Activated naive CD8-positive, alpha-beta T cell (primary cell): ENCODE results near the gene INAFM2.
A peak's percentile ranks its signal among the peaks of the same experiment; 100 is the strongest.

Experiments
- H3K27ac Mint-ChIP-seq: one replicate; pipeline ENCODE4 v1.8.0; 2021; ENCODE audit warnings: mixed read lengths
- H3K27me3 Mint-ChIP-seq: one replicate; pipeline ENCODE4 v1.8.0; 2021; ENCODE audit warnings: mixed read lengths
- H3K36me3 Mint-ChIP-seq: one replicate; pipeline ENCODE4 v1.8.0; 2021; ENCODE audit warnings: mixed read lengths
- H3K4me1 Mint-ChIP-seq: one replicate; pipeline ENCODE4 v1.8.0; 2021; ENCODE audit warnings: low read depth, mixed read lengths
- H3K4me3 Mint-ChIP-seq: one replicate; pipeline ENCODE4 v1.8.0; 2021; ENCODE audit warnings: mild to moderate bottlenecking, mixed read lengths
- H3K9me3 Mint-ChIP-seq: one replicate; pipeline ENCODE4 v1.8.0; 2021; ENCODE audit warnings: low read depth, mixed read lengths

The INAFM2 gene

GRCh38 chr15:40309344-40309862 lies 14.1 kb upstream of the INAFM2 start:
- no peaks in the 10 kb centered on the region for H3K9me3 Mint-ChIP-seq
- H3K4me3 Mint-ChIP-seq, result peak overlapping the region; percentile 95
- no peaks in the 10 kb centered on the region for H3K27me3 Mint-ChIP-seq
- H3K4me1 Mint-ChIP-seq, result peaks cover 53% of the 10 kb centered on the region
- no peaks in the 10 kb centered on the region for H3K36me3 Mint-ChIP-seq
- H3K27ac Mint-ChIP-seq, result peak overlapping the region; percentile 95

GRCh38 chr15:40310001-40310959 lies 13.2 kb upstream of the INAFM2 start:
- H3K4me3 Mint-ChIP-seq, result peak overlapping the region; percentile 95

GRCh38 chr15:40310993-40311392 lies 12.5 kb upstream of the INAFM2 start:
- peak overlapping the region; percentile 58 for H3K4me3 Mint-ChIP-seq
- no peaks in the 10 kb centered on the region for H3K27me3 Mint-ChIP-seq
- H3K36me3 Mint-ChIP-seq, result no peaks in the 10 kb centered on the region
- H3K27ac Mint-ChIP-seq, result no peak overlapping the region
- H3K9me3 Mint-ChIP-seq, result no peaks in the 10 kb centered on the region
- H3K4me1 Mint-ChIP-seq, result peaks cover 46% of the 10 kb centered on the region

More at GRCh38 chr15:40310001-40310959, 13.2 kb upstream of the INAFM2 start:
- peak overlapping the region; percentile 83 for H3K27ac Mint-ChIP-seq
- H3K36me3 Mint-ChIP-seq, result no peaks in the 10 kb centered on the region
- no peaks in the 10 kb centered on the region for H3K9me3 Mint-ChIP-seq
- no peaks in the 10 kb centered on the region for H3K27me3 Mint-ChIP-seq
- H3K4me1 Mint-ChIP-seq, result peaks cover 48% of the 10 kb centered on the region

- H3K9me3 Mint-ChIP-seq, result no peaks in the 10 kb centered on the region
- H3K27me3 Mint-ChIP-seq, result no peaks in the 10 kb centered on the region
- peaks cover 36% of the 10 kb centered on the region for H3K4me1 Mint-ChIP-seq
- H3K36me3 Mint-ChIP-seq, result no peaks in the 10 kb centered on the region
- no peak overlapping the region for H3K4me3 Mint-ChIP-seq
- H3K27ac Mint-ChIP-seq, result no peak overlapping the region
Measured at GRCh38 chr15:40312370-40313158, 10.9 kb upstream of the INAFM2 start.

- Mint-ChIP-seq H3K4me3 (no peak overlapping the region), H3K27me3 (no peaks in the 10 kb centered on the region), H3K4me1 (peaks cover 34% of the 10 kb centered on the region), H3K9me3 (no peaks in the 10 kb centered on the region), H3K36me3 (no peaks in the 10 kb centered on the region), H3K27ac (no peak overlapping the region)
Measured at GRCh38 chr15:40313531-40314398, 9.7 kb upstream of the INAFM2 start.

- no peaks in the 10 kb centered on the region for H3K9me3 Mint-ChIP-seq
- peaks cover 24% of the 10 kb centered on the region for H3K4me1 Mint-ChIP-seq
- H3K4me3 Mint-ChIP-seq, result no peak overlapping the region
- H3K27me3 Mint-ChIP-seq, result no peaks in the 10 kb centered on the region
- no peak overlapping the region for H3K27ac Mint-ChIP-seq
- no peaks in the 10 kb centered on the region for H3K36me3 Mint-ChIP-seq
Measured at GRCh38 chr15:40314723-40315276, 8.7 kb upstream of the INAFM2 start.

GRCh38 chr15:40316931-40317330 lies 6.6 kb upstream of the INAFM2 start:
- no peaks in the 10 kb centered on the region for H3K9me3 Mint-ChIP-seq
- no peaks in the 10 kb centered on the region for H3K27me3 Mint-ChIP-seq
- H3K4me3 Mint-ChIP-seq, result no peak overlapping the region
- peaks cover 24% of the 10 kb centered on the region for H3K4me1 Mint-ChIP-seq
- H3K36me3 Mint-ChIP-seq, result no peaks in the 10 kb centered on the region
- no peak overlapping the region for H3K27ac Mint-ChIP-seq

- no peak overlapping the region for H3K27ac Mint-ChIP-seq
- H3K4me3 Mint-ChIP-seq, result no peak overlapping the region
- no peaks in the 10 kb centered on the region for H3K27me3 Mint-ChIP-seq
- H3K36me3 Mint-ChIP-seq, result no peaks in the 10 kb centered on the region
- H3K4me1 Mint-ChIP-seq, result peaks cover 27% of the 10 kb centered on the region
- no peaks in the 10 kb centered on the region for H3K9me3 Mint-ChIP-seq
Measured at GRCh38 chr15:40317580-40317979, 5.9 kb upstream of the INAFM2 start.

GRCh38 chr15:40320409-40320808 lies 3.1 kb upstream of the INAFM2 start:
- Mint-ChIP-seq H3K4me3 (no peak overlapping the region), H3K36me3 (no peaks in the 10 kb centered on the region), H3K27me3 (no peaks in the 10 kb centered on the region), H3K4me1 (peaks cover 22% of the 10 kb centered on the region), H3K27ac (no peak overlapping the region), H3K9me3 (no peaks in the 10 kb centered on the region)

- no peaks in the 10 kb centered on the region for H3K27me3 Mint-ChIP-seq
- no peak overlapping the region for H3K27ac Mint-ChIP-seq
- peak overlapping the region; percentile 17 for H3K4me3 Mint-ChIP-seq
- H3K9me3 Mint-ChIP-seq, result no peaks in the 10 kb centered on the region
- peaks cover 24% of the 10 kb centered on the region for H3K4me1 Mint-ChIP-seq
- H3K36me3 Mint-ChIP-seq, result peaks cover 2% of the 10 kb centered on the region
Measured at GRCh38 chr15:40320931-40321371, 2.5 kb upstream of the INAFM2 start.

- H3K36me3 Mint-ChIP-seq, result peaks cover 3% of the 10 kb centered on the region
- peak overlapping the region; percentile 73 for H3K4me3 Mint-ChIP-seq
- H3K27ac Mint-ChIP-seq, result no peak overlapping the region
- H3K9me3 Mint-ChIP-seq, result no peaks in the 10 kb centered on the region
- H3K27me3 Mint-ChIP-seq, result no peaks in the 10 kb centered on the region
- peaks cover 25% of the 10 kb centered on the region for H3K4me1 Mint-ChIP-seq
Measured at GRCh38 chr15:40322531-40323238, 807 bp upstream of the INAFM2 start.

- H3K4me1 Mint-ChIP-seq, result peaks cover 27% of the 10 kb centered on the region
- peaks cover 3% of the 10 kb centered on the region for H3K36me3 Mint-ChIP-seq
- H3K27ac Mint-ChIP-seq, result no peak overlapping the region
- no peaks in the 10 kb centered on the region for H3K9me3 Mint-ChIP-seq
- peak overlapping the region; percentile 87 for H3K4me3 Mint-ChIP-seq
- H3K27me3 Mint-ChIP-seq, result no peaks in the 10 kb centered on the region
Measured at GRCh38 chr15:40323953-40324937, 753 bp downstream of the INAFM2 start.

GRCh38 chr15:40325188-40325587 lies 1.7 kb downstream of the INAFM2 start:
- no peaks in the 10 kb centered on the region for H3K27me3 Mint-ChIP-seq
- peaks cover 27% of the 10 kb centered on the region for H3K4me1 Mint-ChIP-seq
- H3K36me3 Mint-ChIP-seq, result peaks cover 3% of the 10 kb centered on the region
- peak overlapping the region; percentile 87 for H3K4me3 Mint-ChIP-seq
- no peaks in the 10 kb centered on the region for H3K9me3 Mint-ChIP-seq
- H3K27ac Mint-ChIP-seq, result peak overlapping the region; percentile 16
